Astrocyte (in vitro differentiated cells and primary cell): ENCODE data around the gene TRIM58.

Experiments
- EZH2 ChIP-seq: IDR thresholded peaks from 2 replicates; pipeline ENCODE4 v1.6.1; 2012; ENCODE audit warnings: mild to moderate bottlenecking, low read length, inconsistent platforms; ENCODE audit not compliant: insufficient read depth
- TF ChIP-seq, protein P1 (sequence below): IDR thresholded peaks from 2 replicates; pipeline ENCODE4 v1.5.1; 2011; ENCODE audit warnings: low read depth, mild to moderate bottlenecking, inconsistent platforms, low read length, moderate library complexity; ENCODE audit not compliant: insufficient read depth

DNA sequence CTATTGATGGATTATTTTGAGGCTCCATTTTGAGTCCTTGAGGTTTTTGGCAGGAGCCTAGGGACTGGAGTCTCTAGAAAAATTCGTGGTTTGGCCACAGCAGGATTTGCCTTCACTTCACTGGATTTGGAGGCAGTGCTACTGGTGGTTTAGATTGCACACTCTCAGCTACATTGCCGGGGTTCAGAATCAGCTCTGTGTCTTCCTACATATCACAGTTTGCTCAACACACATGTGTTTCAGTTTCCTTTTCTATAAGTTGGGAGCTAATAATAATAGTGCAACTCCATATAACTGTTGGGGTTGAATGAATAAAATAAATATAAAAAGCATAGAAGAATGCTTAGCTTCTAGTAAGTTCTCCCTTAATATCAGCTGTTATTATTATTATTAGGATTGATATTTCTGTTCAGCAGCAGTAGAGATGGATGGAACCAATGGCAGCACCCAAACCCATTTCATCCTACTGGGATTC lies 38.2 kb downstream of the TRIM58 start, which contains the start of gene OR2W3:
- TF ChIP-seq, protein P1, sequence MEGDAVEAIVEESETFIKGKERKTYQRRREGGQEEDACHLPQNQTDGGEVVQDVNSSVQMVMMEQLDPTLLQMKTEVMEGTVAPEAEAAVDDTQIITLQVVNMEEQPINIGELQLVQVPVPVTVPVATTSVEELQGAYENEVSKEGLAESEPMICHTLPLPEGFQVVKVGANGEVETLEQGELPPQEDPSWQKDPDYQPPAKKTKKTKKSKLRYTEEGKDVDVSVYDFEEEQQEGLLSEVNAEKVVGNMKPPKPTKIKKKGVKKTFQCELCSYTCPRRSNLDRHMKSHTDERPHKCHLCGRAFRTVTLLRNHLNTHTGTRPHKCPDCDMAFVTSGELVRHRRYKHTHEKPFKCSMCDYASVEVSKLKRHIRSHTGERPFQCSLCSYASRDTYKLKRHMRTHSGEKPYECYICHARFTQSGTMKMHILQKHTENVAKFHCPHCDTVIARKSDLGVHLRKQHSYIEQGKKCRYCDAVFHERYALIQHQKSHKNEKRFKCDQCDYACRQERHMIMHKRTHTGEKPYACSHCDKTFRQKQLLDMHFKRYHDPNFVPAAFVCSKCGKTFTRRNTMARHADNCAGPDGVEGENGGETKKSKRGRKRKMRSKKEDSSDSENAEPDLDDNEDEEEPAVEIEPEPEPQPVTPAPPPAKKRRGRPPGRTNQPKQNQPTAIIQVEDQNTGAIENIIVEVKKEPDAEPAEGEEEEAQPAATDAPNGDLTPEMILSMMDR, result no peak
- no peak for TF ChIP-seq EZH2
